Omental fat pad (tissue), 4 donors: ENCODE measurements around the gene GPR27. TPM values are rescaled to one million over a fixed set of nuclear protein-coding genes. Genes with fewer than 3 reads are reported as not detected.
A peak's percentile ranks its signal among the peaks of the same experiment; 100 is the strongest.

Experiments used
- ATAC-seq: fragments of 150-250 bp; one replicate; pipeline ENCODE4 v1.9.1; 2016; ENCODE audit warnings: mild to moderate bottlenecking, moderate library complexity; ENCODE audit not compliant: low FRiP score
- DNase-seq: peaks from one replicate; pipeline ENCODE4 v3.0.0-alpha.2; 2019; ENCODE audit warnings: low spot score
- total RNA-seq, 4 donors: library from RNA; depleted of rRNA; stranded (reverse); fragments of >200 nt; gene quantifications; one replicate each; pipeline ENCODE4 v1.1.0, GENCODE V29; 2016
- TF ChIP-seq, protein P1 (sequence below), 3 donors: fragments of 450-650 bp; IDR thresholded peaks; one replicate each; pipeline ENCODE4 v1.5.1; 2016 to 2017; ENCODE audit warnings: antibody characterized with exemption in 3 of 3, mild to moderate bottlenecking in 3 of 3, moderate library complexity in 2 of 3

GPR27 gene
- total RNA-seq, 4 donors from 2014 or later = 0.19 to 4.1 (median 0.84) TPM; not detected in 1

- TF ChIP-seq, protein P1, sequence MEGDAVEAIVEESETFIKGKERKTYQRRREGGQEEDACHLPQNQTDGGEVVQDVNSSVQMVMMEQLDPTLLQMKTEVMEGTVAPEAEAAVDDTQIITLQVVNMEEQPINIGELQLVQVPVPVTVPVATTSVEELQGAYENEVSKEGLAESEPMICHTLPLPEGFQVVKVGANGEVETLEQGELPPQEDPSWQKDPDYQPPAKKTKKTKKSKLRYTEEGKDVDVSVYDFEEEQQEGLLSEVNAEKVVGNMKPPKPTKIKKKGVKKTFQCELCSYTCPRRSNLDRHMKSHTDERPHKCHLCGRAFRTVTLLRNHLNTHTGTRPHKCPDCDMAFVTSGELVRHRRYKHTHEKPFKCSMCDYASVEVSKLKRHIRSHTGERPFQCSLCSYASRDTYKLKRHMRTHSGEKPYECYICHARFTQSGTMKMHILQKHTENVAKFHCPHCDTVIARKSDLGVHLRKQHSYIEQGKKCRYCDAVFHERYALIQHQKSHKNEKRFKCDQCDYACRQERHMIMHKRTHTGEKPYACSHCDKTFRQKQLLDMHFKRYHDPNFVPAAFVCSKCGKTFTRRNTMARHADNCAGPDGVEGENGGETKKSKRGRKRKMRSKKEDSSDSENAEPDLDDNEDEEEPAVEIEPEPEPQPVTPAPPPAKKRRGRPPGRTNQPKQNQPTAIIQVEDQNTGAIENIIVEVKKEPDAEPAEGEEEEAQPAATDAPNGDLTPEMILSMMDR (IDR thresholded peaks at IDR 0.05) = no peak
- peak; percentile 91 for ATAC-seq
Measured at GRCh38 chr3:71784914-71785531, 31.4 kb downstream of the GPR27 start, which contains the start of gene PROK2. PROK2 (minus strand) TSS chr3:71785148; CDS start chr3:71785052, 96 bp downstream.

GRCh38 chr3:71785532-71786216 lies 32.0 kb downstream of the GPR27 start:
- DNase-seq = no peak
- TF ChIP-seq, protein P1 (IDR thresholded peaks at IDR 0.05) = no peak
- ATAC-seq = no peak

More at GRCh38 chr3:71784914-71785531, 31.4 kb downstream of the GPR27 start, which contains the start of gene PROK2:
- no peak for DNase-seq

DNA sequence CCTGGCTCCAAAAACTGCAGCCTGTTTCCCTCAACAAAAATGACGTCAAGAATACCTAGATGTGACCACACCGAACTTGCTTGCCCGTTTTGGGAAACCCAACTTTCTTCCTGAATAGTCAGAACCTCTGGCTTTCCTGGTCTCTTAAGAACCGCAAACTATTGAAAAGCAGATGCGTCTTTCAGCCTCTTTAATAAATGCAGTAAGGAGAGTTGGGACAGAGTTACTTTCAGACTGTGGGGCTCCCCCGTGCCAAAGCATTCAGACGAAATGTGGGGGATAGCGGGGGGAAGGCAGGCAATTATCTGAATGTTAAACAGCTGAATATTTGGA lies 32.5 kb downstream of the GPR27 start:
- ATAC-seq (no peak), DNase-seq (no peak)
- TF ChIP-seq, protein P1 (IDR thresholded peaks at IDR 0.05) = no peak

DNA sequence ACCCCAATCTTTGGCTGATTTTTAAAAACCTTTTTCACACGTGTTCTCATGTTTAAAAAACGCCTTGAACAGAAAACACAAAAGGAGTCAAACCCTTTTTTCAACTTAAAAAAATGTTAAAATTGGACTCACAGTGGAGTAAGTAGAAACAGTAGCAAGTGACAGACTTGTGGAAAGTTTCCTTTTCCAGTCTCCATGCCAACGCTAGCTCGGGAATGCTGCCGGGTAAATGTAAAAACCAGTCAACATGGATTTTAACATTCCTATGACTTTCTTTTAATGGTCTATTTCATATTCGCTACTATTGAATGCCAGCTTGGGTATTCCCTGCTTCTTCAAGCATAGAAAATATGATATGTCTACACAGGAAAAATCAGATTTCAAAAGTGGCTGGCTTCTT lies 32.9 kb downstream of the GPR27 start:
- ATAC-seq (no peak), DNase-seq (no peak)
- TF ChIP-seq, protein P1 (IDR thresholded peaks at IDR 0.05) = no peak

- TF ChIP-seq, protein P1 (IDR thresholded peaks at IDR 0.05) = no peak
- DNase-seq = no peak
- no peak for ATAC-seq
Measured at GRCh38 chr3:71787851-71788405, 34.3 kb downstream of the GPR27 start.

GRCh38 chr3:71789922-71790321 lies 36.3 kb downstream of the GPR27 start:
- no peak for ATAC-seq
- TF ChIP-seq, protein P1 (IDR thresholded peaks at IDR 0.05) = no peak
- no peak for DNase-seq
